Posterior vena cava (tissue), 2 donors: Measurements from ENCODE around the gene WARS2. TPM values are rescaled to one million over a fixed set of nuclear protein-coding genes. Genes with fewer than 3 reads are reported as not detected.

Experiments used
- DNase-seq: peaks from one replicate; pipeline ENCODE4 v3.0.0-alpha.2; 2020; ENCODE audit warnings: low spot score
- intact Hi-C, 2 donors: fragments of 100-400 bp; cut with DNase I; formaldehyde crosslinking; loops; one replicate each; pipeline versions ENCODE4 v1.14.1 to v1.14.2; 2022 to 2023
- total RNA-seq, 2 donors: library from RNA; stranded (reverse); fragmentation: NEBNext Ultra II Directional; extraction: Animal tissue kit (Norgen Biotek cat#: 25700); gene quantifications; one replicate each; pipeline ENCODE4 v1.2.1, GENCODE V29; 2021
- donor health status: DM: yes; HTN: yes; CAD: no.
- donor health status: DM: yes; HTN: yes; CAD: no.

The WARS2 gene
- total RNA-seq, 2 donors from 2014 or later, result 9.2 to 13.0 TPM

GRCh38 chr1:118982266-118982665 is 158.2 kb downstream of the WARS2 start:
- intact Hi-C loops, result loop anchor here in 1 of 2 donors (10.0 kb wide), 1 partner anchor 227 kb away; no protein-coding TSS in a partner anchor
- DNase-seq, result no peak

GRCh38 chr1:118981436-118981835 is 159.0 kb downstream of the WARS2 start:
- intact Hi-C loops, result loop anchor here in 1 of 2 donors (10.0 kb wide), 1 partner anchor 227 kb away; no protein-coding TSS in a partner anchor
- no peak for DNase-seq

Other genes starting within 250 kb of the WARS2 start
- gene TBX15, start 152.3 kb downstream of the WARS2 start, total RNA-seq, result 1 to 10 TPM; 2.5 to 4.8 TPM
- gene HAO2, start 228.1 kb upstream of the WARS2 start, total RNA-seq, result not detected